ENCODE data around the gene KCNH5. TPM values are rescaled to one million over a fixed set of nuclear protein-coding genes. Genes with fewer than 3 reads are reported as not detected.
A peak's percentile ranks its signal among the peaks of the same experiment; 100 is the strongest.

The KCNH5 gene
- total and polyA plus RNA-seq, 2 of the 13 experiments (the other 11 are each of a cell fraction or from before 2014, with no cell fraction given) = not detected

DNA sequence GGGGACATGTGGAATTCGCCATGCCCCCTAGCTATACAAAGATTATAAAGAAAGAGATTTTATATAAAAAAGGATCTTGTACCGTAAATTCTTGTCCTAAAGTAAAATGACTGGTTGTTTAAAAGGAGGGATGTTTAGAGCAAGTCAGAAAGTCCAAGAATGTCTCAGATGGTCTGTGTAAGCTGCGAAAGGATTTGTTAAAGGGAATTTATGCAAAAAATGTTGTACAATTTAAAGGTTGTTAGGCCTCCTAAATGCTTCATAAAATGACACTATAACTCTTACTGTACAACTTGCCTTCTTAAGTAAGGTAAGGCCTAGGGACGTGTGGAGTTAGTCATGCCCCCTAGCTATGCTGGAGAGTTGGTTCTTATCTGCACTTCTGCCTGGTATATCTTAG is 237.6 kb downstream of the KCNH5 start:
- FAIRE-seq (no peak), ATAC-seq (no peak), DNase-seq (ENCODE audit: low spot score) (no peak)
- Histone ChIP-seq H3K4me1 (ENCODE audit: insufficient read depth, low read length) (no peaks in the 10 kb centered on the region), H2AFZ (ENCODE audit: low read length) (no peak overlapping the region), H3K79me2 (ENCODE audit: insufficient read depth, low read length) (no peaks in the 10 kb centered on the region), H3K27me3 (ENCODE audit: control insufficient read depth in 1 of 2, insufficient read depth in 2 of 2, low read length in 2 of 2) (no peaks in the 10 kb centered on the region), H3K36me3 (replicated peaks in 1 of 2; ENCODE audit: control insufficient read depth in 1 of 2, insufficient read depth in 2 of 2, low read length in 2 of 2) (no peaks in the 10 kb centered on the region), H4K20me1 (ENCODE audit: insufficient read depth, low read length) (no peaks in the 10 kb centered on the region), H3K9ac (ENCODE audit: insufficient read depth, low read depth, low read length) (no peak overlapping the region), H3K27ac (ENCODE audit: extremely low read length, insufficient read depth, low read length) (no peak overlapping the region), H3K4me3 (replicated peaks in 1 of 3; ENCODE audit: insufficient read depth in 1 of 3, low read depth in 2 of 3, low read length in 3 of 3) (no peak overlapping the region), H3K9me3 (ENCODE audit: low read length) (peaks cover 41% of the 10 kb centered on the region), H3K4me2 (ENCODE audit: low read depth, low read length) (no peak overlapping the region)
- intact Hi-C loops (cut with micrococcal nuclease; ENCODE audit: unreplicated experiment) (no loop called here), in situ Hi-C loops (cut with HindIII; ENCODE audit: extremely low pct_ligation_motif_present, low pct_unique_long_range_greater_than_20kb) (no loop called here)
- TF ChIP-seq ZNF136 (CRISPR knock-in tag; IDR thresholded peaks at IDR 0.05; ENCODE audit: low read depth) = no peak
- BruUV-seq (replicated peaks) = no TSS peak
- ChIA-PET POLR2A (no interaction called here), CTCF (ENCODE audit: low intra/inter-chr PET ratio, low total read pairs) (no interaction called here)
- WGBS (ENCODE audit: low lambda C conversion rate) = 0% methylated on average over 4 of the region's 4 CpGs

- 0% methylated on average over 3 of the region's 3 CpGs for WGBS (ENCODE audit: low lambda C conversion rate)
- Histone ChIP-seq H3K9me3 (ENCODE audit: low read length) (no peaks in the 10 kb centered on the region), H2AFZ (ENCODE audit: low read length) (no peak overlapping the region), H3K4me1 (ENCODE audit: insufficient read depth, low read length) (peaks cover 10% of the 10 kb centered on the region; the same call in 1 of the 2 replicates), H3K27ac (ENCODE audit: extremely low read length, insufficient read depth, low read length) (no peak overlapping the region), H3K9ac (ENCODE audit: insufficient read depth, low read depth, low read length) (no peak overlapping the region), H4K20me1 (ENCODE audit: insufficient read depth, low read length) (no peaks in the 10 kb centered on the region), H3K4me3 (replicated peaks in 1 of 3; ENCODE audit: insufficient read depth in 1 of 3, low read depth in 2 of 3, low read length in 3 of 3) (no peak overlapping the region), H3K27me3 (ENCODE audit: control insufficient read depth in 1 of 2, insufficient read depth in 2 of 2, low read length in 2 of 2) (no peaks in the 10 kb centered on the region), H3K4me2 (ENCODE audit: low read depth, low read length) (no peak overlapping the region), H3K79me2 (ENCODE audit: insufficient read depth, low read length) (no peaks in the 10 kb centered on the region), H3K36me3 (replicated peaks in 1 of 2; ENCODE audit: control insufficient read depth in 1 of 2, insufficient read depth in 2 of 2, low read length in 2 of 2) (no peaks in the 10 kb centered on the region)
- in situ Hi-C loops (cut with HindIII; ENCODE audit: extremely low pct_ligation_motif_present, low pct_unique_long_range_greater_than_20kb) (no loop called here), intact Hi-C loops (cut with micrococcal nuclease; ENCODE audit: unreplicated experiment) (no loop called here)
- FAIRE-seq (no peak), ATAC-seq (no peak), DNase-seq (ENCODE audit: low spot score) (no peak)
- ChIA-PET CTCF (ENCODE audit: low intra/inter-chr PET ratio, low total read pairs) (no interaction called here), POLR2A (no interaction called here)
- BruUV-seq (replicated peaks) = no TSS peak
- TF ChIP-seq HMG20A (CRISPR knock-in tag; IDR thresholded peaks at IDR 0.05; ENCODE audit: borderline replicate concordance) (peak; percentile 54; the same call in 1 of the 2 replicates), KMT2B (CRISPR knock-in tag; IDR thresholded peaks at IDR 0.05) (no peak), FOXA3 (CRISPR knock-in tag; IDR thresholded peaks at IDR 0.05) (peak; percentile 77), FOXP1 (IDR thresholded peaks at IDR 0.05) (no peak), FOXP1 (CRISPR knock-in tag; IDR thresholded peaks at IDR 0.05) (peak; percentile 72), RERE (CRISPR knock-in tag; IDR thresholded peaks at IDR 0.05; ENCODE audit: low read depth) (peak; percentile 46; the same call in 1 of the 2 replicates), HHEX (CRISPR knock-in tag; IDR thresholded peaks at IDR 0.05) (peak; percentile 58; the same call in 1 of the 2 replicates), ETV5 (CRISPR knock-in tag; IDR thresholded peaks at IDR 0.05; ENCODE audit: borderline replicate concordance) (no peak)
- TF ChIP-seq, protein P1, sequence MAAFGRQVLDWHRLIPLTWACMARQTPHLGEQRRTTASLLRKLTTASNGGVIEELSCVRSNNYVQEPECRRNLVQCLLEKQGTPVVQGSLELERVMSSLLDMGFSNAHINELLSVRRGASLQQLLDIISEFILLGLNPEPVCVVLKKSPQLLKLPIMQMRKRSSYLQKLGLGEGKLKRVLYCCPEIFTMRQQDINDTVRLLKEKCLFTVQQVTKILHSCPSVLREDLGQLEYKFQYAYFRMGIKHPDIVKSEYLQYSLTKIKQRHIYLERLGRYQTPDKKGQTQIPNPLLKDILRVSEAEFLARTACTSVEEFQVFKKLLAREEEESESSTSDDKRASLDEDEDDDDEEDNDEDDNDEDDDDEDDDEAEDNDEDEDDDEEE (CRISPR knock-in tag; IDR thresholded peaks at IDR 0.05) = no peak
- TF ChIP-seq, protein P2, sequence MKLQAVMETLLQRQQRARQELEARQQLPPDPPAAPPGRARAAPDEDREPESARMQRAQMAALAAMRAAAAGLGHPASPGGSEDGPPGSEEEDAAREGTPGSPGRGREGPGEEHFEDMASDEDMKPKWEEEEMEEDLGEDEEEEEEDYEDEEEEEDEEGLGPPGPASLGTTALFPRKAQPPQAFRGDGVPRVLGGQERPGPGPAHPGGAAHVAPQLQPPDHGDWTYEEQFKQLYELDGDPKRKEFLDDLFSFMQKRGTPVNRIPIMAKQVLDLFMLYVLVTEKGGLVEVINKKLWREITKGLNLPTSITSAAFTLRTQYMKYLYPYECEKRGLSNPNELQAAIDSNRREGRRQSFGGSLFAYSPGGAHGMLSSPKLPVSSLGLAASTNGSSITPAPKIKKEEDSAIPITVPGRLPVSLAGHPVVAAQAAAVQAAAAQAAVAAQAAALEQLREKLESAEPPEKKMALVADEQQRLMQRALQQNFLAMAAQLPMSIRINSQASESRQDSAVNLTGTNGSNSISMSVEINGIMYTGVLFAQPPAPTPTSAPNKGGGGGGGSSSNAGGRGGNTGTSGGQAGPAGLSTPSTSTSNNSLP (IDR thresholded peaks at IDR 0.05; ENCODE audit: low read depth, low read length) = peak; percentile 47; the same call in 1 of the 2 replicates
These were observed 244.7 kb downstream of the KCNH5 start for GRCh38 chr14:62800577-62800976.
